GM12874 (cell line): Measurements from ENCODE around the gene LYRM2.

Source experiments
- CTCF ChIP-seq: IDR thresholded peaks from 2 replicates; pipeline ENCODE4 v1.5.1; 2011; ENCODE audit warnings: low read depth, mild to moderate bottlenecking, control low read depth, low read length, moderate library complexity; ENCODE audit not compliant: insufficient read depth

LYRM2 gene

GRCh38 chr6:89547281-89547680, 91.3 kb downstream of the LYRM2 start:
- TF ChIP-seq CTCF = no peak

- TF ChIP-seq CTCF = no peak
Observed at GRCh38 chr6:89542866-89543265, 95.7 kb downstream of the LYRM2 start.

GRCh38 chr6:89542081-89542857, 96.3 kb downstream of the LYRM2 start:
- no peak for TF ChIP-seq CTCF

- no peak for TF ChIP-seq CTCF
Observed at GRCh38 chr6:89539779-89540178, 98.8 kb downstream of the LYRM2 start.

GRCh38 chr6:89536231-89536630, 102.3 kb downstream of the LYRM2 start:
- no peak for TF ChIP-seq CTCF

- TF ChIP-seq CTCF = no peak
Observed at GRCh38 chr6:89530982-89531381, 107.6 kb downstream of the LYRM2 start.

- TF ChIP-seq CTCF = no peak
Observed at GRCh38 chr6:89528866-89529265, 109.7 kb downstream of the LYRM2 start.

- TF ChIP-seq CTCF = no peak
Observed at GRCh38 chr6:89527634-89528033, 110.9 kb downstream of the LYRM2 start.
